HG03439 (cell line): ENCODE data around the gene TRMT1.
"Not testable (repeated sequence)": the region's sequence is repeated elsewhere in the genome, so short reads cannot be mapped to it uniquely, and the experiment has no call there.

Experiments
- ATAC-seq: cut with Tn5 transposase; IDR thresholded peaks from one replicate; pipeline ENCODE4 v1.9.1; 2021; ENCODE audit warnings: mild to moderate bottlenecking, moderate library complexity; ENCODE audit not compliant: unreplicated experiment

The TRMT1 gene

GRCh38 chr19:13150931-13151604 lies 34.5 kb upstream of the TRMT1 start:
- ATAC-seq, result no peak

DNA sequence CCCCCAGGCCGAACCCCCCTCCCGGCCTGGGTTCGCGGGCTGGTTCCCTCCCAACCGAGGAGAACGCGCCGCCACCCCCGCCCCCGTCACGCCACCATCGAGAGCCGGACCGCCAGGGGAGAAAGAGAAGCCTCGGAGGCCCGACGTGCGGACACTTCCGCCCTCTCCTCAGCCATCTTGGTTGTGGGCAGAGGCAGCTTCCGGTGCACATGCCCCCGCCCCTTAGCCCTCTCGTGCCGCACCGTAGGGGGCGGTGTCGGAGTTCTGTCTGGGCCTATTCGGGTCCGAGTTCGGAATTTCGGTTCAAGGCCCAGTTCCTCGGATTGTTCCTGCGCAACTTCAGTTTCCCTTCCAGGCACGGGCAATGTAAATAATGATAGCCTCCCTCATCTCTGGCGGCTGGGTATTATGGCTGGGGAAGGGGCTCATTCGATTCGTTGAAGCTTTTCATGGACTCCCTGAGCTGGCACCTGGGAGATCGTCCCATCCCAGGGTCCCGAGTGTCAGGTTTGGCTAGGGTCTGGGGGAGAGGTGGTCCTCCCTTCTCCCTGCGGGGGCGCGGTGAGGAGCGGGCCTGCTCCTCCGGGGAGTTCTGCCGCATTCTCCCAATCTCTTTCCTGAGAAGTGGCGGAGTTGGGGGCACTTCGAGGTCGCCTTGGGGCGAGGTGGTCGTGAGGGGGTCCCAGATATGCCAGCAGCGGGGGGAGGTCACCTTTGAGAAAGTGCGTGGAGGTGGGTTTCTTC lies 33.8 kb upstream of the TRMT1 start, which contains the start of the genes IER2 and STX10:
IER2 (plus strand) TSS at position 225 of the 744 bp plus-strand sequence. CDS start 2,776 bp downstream, outside the sequence.
STX10 (minus strand) TSS at position 189 of the 744 bp plus-strand sequence. CDS start 202 bp downstream, outside the sequence.
- ATAC-seq, result peak; percentile 44

GRCh38 chr19:13149628-13150186 lies 33.2 kb upstream of the TRMT1 start:
- ATAC-seq, result no peak

DNA sequence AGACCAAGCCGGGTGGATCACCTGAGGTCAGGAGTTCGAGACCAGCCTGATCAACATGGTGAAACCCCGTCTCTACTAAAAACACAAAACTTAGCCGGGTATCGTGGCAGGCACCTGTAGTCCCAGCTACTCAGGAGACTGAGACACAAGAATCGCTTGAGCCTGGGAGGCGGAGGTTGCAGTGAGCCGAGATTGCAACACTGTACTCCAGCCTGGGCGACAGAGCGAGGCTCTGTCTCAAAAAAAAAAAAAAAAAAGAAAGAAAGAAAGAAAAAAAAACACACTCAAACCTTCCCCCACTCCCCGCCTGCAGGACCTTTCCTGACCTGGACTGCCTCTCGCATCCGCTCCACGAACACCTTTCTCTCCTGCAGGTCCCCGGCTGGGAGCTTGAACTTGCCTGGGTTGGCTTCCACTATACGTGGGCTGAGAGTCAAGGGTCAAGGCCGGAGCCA lies 32.7 kb upstream of the TRMT1 start:
- not testable (repeated sequence) for ATAC-seq

- ATAC-seq, result no peak
Measured at GRCh38 chr19:13146763-13147563, 30.4 kb upstream of the TRMT1 start.

- ATAC-seq, result no peak
Measured at GRCh38 chr19:13139633-13140311, 23.2 kb upstream of the TRMT1 start.

GRCh38 chr19:13138916-13139198 lies 22.3 kb upstream of the TRMT1 start:
- ATAC-seq, result no peak

GRCh38 chr19:13138171-13138915 lies 21.8 kb upstream of the TRMT1 start:
- no peak for ATAC-seq

- ATAC-seq, result no peak
Measured at GRCh38 chr19:13137290-13137794, 20.8 kb upstream of the TRMT1 start.

DNA sequence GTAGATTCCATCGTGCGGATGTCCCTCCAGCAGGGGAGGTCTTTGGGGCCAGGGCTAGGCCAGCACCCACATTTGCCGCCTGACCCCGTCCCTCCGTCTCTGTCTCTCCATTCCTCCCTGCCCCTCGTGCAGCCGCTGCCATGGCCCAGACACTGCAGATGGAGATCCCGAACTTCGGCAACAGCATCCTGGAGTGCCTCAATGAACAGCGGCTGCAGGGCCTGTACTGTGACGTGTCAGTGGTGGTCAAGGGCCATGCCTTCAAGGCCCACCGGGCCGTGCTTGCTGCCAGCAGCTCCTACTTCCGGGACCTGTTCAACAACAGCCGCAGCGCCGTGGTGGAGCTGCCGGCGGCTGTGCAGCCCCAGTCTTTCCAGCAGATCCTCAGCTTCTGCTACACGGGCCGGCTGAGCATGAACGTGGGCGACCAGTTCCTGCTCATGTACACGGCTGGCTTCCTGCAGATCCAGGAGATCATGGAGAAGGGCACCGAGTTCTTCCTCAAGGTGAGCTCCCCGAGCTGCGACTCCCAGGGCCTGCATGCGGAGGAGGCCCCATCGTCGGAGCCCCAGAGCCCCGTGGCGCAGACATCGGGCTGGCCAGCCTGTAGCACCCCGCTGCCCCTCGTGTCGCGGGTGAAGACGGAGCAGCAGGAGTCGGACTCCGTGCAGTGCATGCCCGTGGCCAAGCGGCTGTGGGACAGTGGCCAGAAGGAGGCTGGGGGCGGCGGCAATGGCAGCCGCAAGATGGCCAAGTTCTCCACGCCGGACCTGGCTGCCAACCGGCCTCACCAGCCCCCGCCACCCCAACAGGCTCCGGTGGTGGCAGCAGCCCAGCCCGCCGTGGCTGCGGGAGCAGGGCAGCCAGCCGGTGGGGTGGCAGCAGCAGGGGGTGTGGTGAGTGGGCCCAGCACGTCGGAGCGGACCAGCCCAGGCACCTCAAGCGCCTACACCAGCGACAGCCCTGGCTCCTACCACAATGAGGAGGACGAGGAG lies 18.8 kb upstream of the TRMT1 start:
- ATAC-seq, result no peak

- no peak for ATAC-seq
Measured at GRCh38 chr19:13134626-13135025, 18.1 kb upstream of the TRMT1 start.

DNA sequence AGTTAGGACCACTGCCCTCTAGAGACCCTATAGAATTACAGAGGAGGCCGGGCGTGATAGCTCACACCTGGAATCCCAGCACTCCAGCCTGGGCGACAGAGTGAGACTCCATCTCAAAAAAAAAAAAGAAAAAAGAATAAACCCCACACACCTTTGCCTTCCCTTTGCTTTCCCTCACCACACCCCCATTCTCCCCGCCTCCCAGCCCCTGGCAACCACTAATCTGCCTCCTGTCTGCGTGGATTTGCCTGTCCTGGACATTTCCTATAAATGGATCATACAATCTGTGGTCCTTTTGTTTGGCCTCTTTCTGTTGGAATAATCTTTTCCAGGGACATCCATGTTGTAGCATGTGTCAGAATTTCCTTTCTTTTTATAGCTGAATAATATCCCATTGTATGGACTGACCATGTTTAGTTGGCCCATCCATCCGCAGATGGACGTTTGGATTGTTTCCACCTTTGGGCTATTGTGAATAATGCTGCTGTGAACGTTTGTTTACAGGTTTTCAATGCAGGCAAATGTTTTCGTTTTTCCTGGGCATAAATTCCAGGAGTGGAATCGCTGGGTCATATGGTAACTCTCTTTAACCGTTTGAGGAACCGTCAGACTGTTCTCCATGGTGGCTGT lies 16.8 kb upstream of the TRMT1 start:
- ATAC-seq, result no peak

DNA sequence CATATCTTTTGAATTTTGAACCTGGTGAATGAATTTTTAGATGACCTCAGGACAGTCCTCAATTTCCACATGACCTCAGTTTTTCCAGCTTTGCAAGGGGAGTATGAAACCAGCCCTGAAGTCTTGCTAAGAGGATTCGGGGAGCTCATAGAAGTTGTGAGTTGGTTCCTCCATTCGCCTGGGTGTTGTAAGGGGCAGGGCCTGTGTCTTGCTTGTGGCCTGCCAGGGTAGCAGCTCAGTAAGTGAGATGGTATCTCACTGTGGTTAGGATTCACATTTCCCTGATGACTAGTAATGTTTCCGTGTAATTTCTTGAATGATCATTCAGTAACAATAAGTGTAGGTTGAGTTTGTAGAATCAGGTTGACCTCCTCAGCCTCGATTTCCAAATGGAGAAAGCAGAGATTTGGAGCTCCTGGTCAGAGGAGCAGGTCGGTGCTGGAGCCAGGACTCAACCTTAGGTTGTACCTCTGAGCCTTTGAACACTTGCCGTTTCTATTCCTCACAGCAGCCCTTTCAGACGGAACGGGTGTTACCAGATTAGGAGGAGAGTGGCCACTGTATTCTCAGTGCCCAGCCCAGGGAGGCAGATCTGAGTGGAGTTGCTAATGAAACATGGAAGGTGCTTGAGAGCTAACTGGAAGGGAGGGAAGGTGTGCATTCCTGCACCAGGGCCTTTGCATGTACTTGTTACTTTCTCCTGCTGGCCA lies 16.1 kb upstream of the TRMT1 start:
- ATAC-seq, result no peak

GRCh38 chr19:13130886-13131490 lies 14.4 kb upstream of the TRMT1 start:
- no peak for ATAC-seq

- ATAC-seq, result no peak
Measured at GRCh38 chr19:13129384-13129783, 12.8 kb upstream of the TRMT1 start.

- no peak for ATAC-seq
Measured at GRCh38 chr19:13128583-13128982, 12.0 kb upstream of the TRMT1 start.
